Measurements from ENCODE around the gene FSTL4.

FSTL4 gene

DNA sequence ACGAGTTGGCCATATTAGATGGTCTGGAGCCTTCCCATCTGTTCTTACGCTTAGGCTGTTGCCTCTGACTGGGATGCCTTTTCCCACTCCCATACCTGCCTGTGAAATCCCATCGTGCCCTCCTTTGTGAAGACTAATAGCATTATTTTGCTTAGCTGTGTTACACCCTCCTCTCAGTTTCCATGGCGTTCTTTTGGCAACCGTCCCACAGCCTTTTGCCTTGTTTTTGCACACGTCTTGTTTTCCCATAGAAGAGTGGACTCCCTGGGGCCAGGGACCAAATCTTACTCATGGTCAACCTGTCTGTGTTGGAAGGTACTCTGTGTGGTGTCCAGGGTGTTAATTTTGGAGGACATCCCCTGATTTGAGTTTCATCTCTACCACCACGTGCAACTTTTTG lies 318.4 kb downstream of the FSTL4 start:
- DNase-seq (ENCODE audit: low spot score): no peak

DNA sequence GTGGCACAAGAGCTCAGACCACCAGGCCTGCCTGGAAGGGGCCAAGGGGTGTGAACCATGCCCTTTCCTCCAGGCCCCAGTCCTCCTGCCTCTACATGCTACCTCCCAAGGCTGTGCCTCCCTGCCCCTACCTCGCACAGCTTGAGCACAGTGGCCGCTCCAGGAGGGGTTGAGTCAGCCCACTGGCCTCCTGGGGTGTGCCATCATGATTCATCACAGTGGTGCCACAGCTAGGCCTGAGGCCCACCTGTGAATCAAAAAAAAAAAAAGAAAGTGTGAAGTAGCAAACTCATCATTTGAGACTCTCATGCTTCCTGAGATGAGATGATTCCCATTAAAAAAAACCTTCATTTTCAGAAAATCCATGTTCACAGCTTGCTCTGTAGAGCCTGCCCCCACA lies 320.0 kb downstream of the FSTL4 start:
- DNase-seq (ENCODE audit: low spot score): no peak

DNA sequence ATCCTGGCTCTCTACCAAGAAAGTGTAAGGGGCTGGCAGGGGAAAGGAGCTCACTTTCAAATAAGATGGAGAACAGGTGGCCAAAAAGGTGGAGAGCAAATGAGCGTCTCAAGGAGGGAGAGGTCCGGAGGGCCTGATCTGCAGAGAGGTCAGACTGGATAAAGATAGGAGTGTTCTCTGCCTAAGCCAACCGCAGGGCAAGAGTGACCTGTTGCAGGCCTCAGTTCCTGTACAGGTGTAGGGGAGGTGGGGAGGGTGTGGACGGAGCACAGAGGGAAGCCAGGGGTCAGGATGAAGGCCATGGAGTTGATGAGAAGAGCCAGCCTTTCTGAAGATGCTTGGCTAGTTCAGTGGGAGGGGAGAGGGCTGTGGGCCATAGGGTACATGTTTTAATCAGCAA lies 320.8 kb downstream of the FSTL4 start:
- no peak for DNase-seq (ENCODE audit: low spot score)

DNA sequence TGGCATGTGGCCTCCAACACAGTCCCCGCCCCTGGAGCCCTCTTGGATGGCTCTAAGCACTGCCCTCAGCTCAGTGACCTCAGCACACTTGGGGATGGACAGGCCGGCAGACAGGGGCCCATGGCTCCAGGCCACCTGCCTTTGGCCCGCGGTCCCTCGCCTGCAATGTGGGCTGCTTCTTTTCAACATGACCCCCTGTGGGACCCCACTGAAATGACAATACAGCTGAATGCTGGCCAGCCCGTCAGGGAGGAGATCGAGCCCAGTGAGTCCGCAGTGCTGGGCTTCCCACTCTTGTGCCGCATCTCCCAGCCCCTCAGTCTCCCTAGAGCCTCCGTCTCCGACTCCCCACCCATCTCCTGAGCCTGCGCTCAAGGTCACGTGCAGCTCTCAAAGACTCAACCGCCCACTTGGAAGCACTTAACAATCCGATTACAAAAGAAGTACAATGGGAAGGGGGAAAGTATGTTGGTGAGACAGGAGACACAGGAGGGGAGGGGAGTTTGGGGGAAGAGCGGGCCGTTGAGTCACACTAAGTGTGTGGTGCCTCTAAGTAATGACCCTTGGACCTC lies 321.6 kb downstream of the FSTL4 start:
- DNase-seq (ENCODE audit: low spot score): no peak

DNA sequence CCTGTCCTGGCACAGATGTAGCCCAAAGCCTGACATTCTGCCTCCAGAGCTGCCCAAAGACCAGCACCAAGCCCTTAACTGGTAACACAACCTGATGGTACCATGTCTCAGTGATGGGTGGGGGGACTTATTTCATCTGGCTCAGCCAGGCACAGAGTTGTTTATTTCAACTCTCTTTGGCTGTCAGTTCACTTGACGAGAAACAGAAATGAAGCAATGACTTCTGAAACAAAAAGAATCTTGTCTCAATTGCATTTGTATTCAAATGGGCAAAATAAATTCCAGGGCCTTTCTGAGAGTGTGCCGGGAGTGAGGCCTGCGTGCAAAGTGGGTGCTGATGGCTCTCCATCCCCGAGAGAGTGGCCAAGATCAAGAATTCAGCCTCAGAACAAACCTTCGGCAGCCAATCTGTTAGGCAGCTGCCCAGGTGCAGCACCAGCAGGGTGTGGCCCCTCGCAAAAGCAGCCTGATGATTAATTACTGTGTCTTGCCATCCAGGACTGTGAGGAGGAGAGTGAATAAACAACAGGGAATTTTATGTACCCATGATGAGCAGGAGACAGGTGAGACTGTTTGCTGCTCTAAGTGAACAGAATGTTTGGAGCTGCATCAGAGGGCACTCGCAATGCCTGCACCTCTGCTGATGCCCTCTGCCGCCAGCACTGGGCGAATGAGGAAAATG lies 322.5 kb downstream of the FSTL4 start:
- DNase-seq (ENCODE audit: low spot score): no peak

DNA sequence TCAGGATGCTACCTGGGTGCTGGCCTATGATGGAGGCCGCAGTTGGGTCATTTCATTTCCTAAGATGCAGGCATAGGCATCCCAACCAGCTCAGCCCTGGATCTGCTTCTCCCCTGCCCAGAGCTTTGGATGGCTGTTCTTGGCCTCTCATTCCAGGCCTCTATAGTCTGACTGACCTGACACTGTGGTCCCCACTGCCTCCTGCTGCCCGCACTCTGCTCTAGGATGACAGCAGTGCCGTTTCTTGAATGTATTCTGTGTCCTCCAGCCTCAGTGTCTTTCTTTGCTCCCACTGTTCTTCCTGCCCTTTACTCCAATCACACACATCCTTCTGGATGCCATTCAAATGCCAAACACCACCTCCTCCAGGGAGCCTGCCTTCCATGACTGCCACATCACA lies 324.8 kb downstream of the FSTL4 start:
- DNase-seq (ENCODE audit: low spot score): no peak

DNA sequence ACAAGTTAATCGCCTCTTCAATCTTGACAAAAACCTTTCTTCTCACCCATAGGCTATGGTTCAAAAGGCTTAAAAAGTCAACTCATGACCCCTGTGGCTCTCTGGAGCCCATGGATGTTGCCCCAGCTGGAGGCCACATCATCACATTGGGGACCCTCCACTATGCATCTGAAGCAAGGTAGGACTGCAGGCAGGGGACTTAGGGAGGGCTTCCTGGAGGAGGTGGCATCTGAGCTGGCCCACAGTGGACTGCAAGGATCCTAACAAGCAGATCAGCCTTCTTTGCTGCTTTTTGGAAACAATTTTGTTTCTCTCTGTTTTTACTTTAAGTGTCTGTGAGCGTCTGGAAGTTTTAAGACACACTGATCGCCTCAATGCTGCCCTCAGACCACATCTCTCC lies 325.9 kb downstream of the FSTL4 start:
- no peak for DNase-seq (ENCODE audit: low spot score)

DNA sequence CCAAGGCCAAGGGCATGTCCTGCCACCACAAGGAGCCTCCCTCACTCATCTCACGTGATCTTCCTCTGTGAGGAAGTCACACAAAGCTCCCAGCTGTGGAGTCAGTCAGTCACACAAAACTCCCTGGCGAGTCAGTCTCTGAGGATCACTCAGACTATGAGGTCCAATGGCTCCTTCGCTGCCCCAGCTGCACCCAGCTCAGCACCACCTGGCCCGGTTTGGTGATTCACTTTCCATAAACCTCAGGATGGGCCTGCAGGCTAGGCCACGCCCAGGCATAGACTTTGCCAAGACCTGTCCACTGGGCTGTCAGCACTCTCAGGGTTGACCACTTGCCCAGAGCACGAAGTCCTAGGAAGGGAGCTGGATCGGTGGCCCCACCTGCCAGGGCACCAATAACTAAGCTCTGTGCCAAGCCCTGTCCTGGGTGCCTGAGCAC lies 326.7 kb downstream of the FSTL4 start:
- DNase-seq (ENCODE audit: low spot score): no peak

DNA sequence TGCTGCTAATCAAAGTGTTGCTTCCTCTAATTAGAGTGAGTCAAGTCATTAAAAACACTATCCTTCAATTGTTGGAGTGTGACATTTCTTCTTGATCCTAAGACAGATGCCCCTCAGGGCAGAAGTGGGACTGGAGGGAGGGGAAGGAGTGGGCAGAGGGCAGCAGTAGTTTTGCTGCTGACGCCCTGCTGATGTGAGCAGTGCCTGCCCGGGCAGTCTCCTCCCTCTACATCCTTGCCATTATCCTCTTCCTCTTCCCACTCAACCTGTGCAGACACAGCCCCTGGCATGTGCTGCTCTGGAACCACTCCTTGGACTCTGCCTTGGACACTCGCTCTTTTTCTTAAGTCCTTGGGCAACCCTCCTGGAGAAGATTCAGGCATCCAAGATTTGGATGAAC lies 328.0 kb downstream of the FSTL4 start:
- no peak for DNase-seq (ENCODE audit: low spot score)

DNA sequence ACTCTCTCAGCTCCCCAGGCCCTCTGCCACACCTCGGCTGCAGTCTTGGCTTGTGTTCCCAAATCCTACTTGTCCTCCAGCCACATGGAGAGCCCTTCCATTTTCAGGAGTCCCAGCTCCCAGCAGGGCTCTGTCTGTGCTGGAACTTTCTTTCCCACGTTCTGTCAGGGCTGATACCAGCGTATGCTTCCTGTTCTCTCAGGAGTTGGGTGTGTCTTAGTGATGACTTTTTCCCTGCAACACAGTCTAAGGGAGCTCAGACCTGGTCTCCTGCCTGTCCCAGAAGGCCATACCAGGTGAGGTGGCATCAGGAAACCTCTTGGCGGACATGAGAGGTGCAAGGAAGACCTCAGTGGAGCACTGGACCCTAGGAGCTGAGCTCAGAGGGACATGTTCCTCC lies 334.0 kb downstream of the FSTL4 start:
- DNase-seq (ENCODE audit: low spot score): no peak

DNA sequence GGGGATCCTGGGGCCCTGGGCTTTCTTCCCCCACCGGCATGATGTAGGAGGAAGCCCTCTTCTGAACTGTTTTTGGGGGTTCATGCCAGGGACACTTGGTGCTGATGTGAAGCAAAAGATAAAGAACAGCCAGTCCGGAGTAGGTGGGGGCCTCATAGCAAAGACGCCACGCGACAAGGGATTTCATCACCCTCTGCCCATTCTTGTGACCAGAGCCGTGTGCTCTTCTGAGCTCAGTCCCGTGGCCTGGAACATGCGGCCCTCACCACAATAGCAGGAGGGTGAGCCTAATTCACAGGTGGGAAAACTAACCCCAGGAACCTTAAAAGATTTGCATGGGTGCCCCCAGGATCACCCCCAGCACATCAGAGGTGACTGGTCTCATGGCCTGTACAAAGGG lies 334.6 kb downstream of the FSTL4 start:
- DNase-seq (ENCODE audit: low spot score): no peak

DNA sequence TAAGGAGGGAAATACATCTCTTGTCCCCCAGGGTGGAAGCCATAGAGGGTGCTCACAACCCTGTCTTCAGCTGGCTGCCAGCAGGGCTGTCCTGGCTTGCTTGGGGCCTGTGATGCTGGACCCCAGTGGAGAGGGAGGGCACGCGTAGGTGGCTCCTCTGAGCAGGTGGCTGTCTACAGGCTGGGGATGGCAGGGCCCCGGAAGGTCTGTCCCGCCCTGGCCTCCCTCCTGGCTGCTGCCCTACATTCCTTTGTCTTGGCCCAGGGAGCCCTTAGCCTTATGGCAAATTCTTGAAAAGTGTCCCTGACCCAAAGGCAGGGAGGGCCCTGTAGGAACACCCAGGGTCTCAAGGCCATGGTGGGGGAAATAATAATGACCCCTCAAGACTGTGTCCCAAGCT lies 336.2 kb downstream of the FSTL4 start:
- DNase-seq (ENCODE audit: low spot score): no peak

DNA sequence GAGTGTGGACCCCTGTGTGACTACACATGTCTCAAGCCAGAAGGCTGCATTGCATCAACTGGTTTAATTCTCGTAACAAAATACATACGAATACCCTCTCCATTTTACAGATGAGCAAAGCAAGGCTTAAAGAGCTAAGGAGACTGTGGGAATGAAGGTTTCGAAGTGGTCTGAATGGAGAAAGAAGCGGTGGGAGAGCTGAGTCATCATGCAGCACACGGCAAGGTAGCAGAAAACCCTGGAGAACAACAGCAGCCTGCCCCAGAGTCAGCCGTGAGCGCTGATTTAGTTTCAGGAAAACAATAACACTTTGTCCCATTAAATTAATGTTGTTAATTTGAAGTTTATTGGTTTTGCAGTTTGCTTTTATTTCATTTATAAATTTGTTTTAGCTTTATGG lies 336.7 kb downstream of the FSTL4 start:
- no peak for DNase-seq (ENCODE audit: low spot score)

DNA sequence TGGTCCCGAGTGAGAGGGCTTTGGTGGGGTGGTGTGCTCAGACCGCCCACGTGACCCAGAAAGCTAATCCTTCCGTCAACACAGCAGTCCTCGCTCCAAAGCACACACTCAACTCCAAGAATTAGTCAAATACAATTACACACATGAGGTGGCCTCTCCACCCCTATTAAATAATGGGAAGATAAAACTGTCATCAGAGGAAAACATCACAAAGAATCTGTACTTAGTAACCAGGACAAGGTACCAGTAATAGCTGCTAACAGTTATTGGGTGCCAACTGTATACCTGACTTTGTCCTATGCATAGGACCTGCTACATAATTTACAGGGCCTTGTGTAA lies 337.8 kb downstream of the FSTL4 start:
- DNase-seq (ENCODE audit: low spot score): no peak

DNA sequence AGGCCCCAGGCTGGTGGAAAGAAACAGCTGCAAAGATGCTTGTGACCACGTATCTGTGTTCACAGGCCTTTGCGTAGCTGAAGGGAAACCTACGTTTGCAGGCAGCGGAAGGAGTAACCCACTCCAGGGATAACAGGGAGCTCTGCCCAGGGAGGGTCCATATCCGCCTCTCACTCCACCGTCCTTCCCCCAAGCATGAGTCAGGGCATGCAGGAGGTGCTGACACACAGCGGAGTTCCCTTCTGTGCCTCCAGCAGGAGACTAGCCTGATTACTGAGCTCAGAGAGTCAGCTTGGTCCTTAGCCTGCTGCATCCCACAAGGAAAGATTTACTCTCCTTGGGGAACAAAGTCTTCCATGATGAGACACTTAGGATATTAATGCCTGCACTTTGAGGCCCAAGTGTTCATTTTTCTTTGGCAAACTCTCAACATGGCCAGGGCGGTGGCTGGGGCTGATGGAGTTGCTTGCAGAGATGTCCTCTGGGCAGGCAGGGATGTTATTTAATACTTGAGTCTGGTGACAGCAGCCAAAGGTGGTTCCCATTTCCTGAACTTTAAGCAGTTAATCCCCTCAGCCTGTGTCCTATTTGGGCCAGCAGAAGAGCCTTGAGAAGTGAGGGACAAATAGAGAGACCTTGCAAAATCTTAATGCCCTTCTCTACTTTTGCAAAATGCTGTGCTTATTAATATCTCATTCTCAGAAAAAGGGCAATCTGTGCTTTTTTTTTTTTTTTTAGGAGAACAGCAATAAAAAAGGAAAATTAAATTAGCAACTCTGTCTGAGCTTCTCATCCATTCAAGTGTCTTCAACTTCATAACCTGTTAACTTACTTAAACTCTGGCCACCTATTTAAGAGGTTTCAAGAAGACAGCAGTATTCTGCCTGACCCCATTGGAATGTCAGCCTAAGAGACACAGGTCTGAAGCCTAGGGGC lies 338.4 kb downstream of the FSTL4 start:
- DNase-seq (ENCODE audit: low spot score): no peak

DNA sequence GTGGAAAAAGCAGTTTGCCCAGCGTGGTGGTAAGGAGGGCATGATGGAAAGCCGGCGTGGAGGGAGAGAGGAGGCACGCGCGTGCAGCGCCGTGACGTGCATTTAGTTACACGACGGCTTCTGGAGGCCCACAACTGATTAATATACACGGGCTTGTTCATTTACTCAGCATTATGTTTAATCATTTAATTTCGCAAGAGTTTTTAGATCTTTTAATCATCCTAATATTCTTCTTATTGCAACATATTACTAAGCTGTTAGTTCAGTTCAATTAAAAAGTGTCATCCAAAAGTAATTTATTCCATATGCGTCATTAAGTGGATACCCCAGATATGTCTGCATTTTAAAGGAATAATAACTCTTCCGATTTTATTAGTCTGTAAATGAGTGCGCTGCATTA lies 340.0 kb downstream of the FSTL4 start:
- no peak for DNase-seq (ENCODE audit: low spot score)

DNA sequence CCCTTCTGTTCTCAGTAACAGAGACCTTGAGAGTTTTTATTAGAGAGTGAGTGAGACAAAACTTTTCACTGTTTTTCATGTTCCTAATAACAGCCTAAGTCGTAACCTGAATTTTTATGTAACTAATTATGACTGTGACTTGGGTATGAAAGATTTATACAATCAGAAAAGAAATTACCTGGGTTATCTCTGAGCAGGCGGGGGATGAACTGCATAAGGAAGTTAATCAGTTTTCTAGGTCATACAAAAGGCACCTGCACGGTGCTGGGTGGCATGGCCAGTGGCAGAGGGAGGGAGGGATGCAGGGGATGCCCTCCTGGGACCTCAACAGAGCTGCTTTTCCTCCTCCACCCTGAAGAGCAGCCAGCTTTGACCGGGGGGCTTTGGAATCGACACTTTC lies 340.7 kb downstream of the FSTL4 start:
- DNase-seq (ENCODE audit: low spot score): no peak

DNA sequence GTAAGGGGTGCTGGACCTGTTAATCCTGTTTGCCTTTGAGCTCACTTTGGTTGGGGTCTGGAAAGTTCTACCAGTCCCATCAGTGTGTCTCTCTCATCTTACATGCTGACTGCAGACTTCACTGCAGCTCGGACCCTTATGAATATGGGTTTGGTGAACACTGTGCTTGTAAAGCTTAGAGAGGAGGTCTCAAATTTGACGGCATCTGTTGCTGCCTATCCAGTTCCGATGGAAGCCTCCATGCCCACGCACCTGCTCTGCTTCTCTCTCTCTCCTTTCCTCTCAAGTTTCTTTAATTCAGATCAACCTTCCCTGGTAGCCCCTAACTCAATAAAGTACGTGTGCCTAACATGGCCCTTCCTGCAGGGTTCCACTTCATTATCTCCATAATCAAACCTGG lies 342.6 kb downstream of the FSTL4 start:
- DNase-seq (ENCODE audit: low spot score): no peak

DNA sequence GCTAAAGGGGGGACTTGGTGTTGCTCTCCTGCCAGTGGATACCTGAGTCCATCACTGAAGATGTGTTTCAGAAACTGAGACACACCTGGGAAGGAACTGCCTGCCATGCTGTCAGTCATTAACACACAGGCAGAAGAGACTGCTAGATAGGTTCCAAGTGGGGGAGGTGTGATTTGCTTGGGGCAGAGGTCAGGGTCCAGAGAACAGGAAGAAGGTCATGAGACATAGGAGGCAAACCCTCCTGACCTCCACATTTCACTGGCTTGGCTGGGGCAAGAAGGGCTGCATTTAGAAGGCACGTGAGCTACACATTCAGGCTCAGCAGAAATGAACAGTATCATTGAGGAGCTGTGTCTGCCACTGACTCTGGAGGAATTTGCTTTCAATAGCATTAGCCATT lies 344.7 kb downstream of the FSTL4 start:
- DNase-seq (ENCODE audit: low spot score): no peak

DNA sequence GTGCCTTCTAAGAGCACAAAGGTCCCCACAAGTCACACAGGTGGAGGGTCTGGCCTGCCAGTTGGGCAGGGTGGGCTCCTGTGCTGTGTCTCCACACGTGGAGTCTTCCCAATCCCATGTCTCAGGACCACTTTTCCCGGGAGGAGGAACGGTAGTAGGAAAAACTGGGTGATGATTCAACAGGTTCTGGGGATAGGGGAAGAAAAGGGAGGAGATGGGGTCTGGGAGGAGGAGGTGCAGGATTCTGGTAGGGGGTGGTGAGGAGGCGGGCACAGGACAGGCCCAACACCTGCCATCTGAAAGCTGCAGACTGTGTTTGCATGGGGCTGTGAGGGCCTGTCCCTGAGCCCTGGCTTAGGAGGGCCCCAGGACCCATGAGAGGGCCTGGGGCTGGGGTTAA lies 345.4 kb downstream of the FSTL4 start:
- DNase-seq (ENCODE audit: low spot score): no peak

DNA sequence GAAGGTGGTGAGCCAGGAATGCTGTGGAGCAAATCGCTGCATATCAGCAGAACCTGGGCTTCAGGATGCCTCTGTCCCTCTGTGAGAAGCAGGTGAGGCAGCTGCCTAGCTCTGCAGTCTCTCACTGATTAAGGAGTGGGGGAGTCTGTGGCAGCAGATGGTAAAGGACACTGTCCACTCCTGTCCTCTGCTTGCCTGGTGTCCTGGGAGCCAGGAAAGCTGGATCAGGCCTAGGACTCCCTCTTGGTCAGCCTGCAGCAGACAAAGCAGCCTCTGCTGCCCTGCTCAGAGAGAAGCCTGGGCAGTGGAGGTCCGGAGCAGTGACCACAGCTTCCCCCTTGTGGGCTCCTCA lies 345.8 kb downstream of the FSTL4 start:
- no peak for DNase-seq (ENCODE audit: low spot score)

DNA sequence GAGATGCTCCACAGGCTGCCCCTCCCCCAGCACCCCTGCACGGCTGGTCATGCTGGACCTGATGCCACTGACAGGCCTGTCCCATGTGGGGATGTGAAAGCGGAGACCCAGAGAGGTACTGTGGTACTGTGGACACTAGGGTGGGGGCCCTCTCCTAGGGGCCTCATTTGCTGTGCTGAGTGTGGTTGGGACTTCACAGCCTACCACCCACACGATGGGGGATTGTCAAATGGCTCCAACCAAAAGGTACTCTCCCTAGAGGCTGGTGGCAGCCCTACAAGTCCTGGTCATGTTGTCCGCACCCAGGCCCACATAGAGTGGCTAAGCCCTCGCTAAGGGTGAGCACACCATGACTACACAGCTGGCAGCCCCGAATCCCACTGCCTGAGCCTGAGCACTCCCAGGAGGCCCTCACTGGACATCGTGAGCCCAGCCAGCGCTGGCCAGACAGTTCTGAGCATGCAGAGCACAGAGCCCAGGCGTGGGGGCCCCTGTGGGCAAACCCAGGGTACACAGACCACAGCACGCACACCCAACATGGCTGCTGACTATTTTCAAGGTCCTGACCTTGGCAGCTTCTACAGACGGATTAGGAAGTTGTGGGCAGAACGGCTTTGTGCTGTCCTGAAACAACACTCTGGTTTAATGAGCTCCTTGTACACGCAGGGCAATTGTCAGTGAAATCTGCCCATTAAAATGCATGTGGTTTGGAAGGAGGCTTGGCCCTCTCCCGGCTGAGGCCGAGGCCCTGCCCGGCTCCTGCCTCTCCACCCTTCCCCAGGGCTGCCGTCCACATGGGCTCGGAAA lies 346.4 kb downstream of the FSTL4 start:
- DNase-seq (ENCODE audit: low spot score): no peak

DNA sequence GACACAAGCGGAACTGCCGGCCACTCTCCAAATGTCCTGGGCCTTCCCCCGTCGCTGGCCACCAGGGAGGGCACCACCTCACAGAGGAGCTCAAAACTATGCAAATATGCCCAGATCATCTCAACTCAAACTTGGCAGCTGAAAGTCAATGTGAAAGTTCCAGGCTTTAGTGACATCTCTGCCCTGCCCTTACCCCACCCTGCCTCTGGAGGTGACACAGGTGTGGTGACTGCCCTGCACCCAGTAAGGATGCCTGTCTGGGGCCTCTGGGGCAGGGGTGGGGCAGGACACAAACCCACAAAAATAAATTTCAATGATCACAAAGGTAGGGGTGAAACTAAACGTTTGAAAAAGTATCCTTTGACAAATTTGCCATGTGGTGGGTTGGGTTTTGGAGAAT lies 347.1 kb downstream of the FSTL4 start:
- DNase-seq (ENCODE audit: low spot score): no peak

All from left forelimb (tissue), 1 donor.